Right hindlimb (tissue), 1 donor: Measurements from ENCODE around the gene RBM38.
A peak's percentile ranks its signal among the peaks of the same experiment; 100 is the strongest.

Source experiments
- DNase-seq: peaks from one replicate; pipeline ENCODE4 v3.0.0-alpha.2; 2018

RBM38 gene

GRCh38 chr20:57392512-57393271 lies 1.5 kb downstream of the RBM38 start:
- DNase-seq: no peak

GRCh38 chr20:57393321-57394120 lies 2.3 kb downstream of the RBM38 start:
- no peak for DNase-seq

- DNase-seq: no peak
Measured at GRCh38 chr20:57394121-57395082, 3.2 kb downstream of the RBM38 start.

GRCh38 chr20:57395111-57395966 lies 4.1 kb downstream of the RBM38 start:
- DNase-seq: peak; percentile 63

- DNase-seq: no peak
Measured at GRCh38 chr20:57396212-57396983, 5.2 kb downstream of the RBM38 start.

- no peak for DNase-seq
Measured at GRCh38 chr20:57396984-57397692, 5.9 kb downstream of the RBM38 start.

- no peak for DNase-seq
Measured at GRCh38 chr20:57397693-57398108, 6.5 kb downstream of the RBM38 start.

GRCh38 chr20:57398231-57398821 lies 7.1 kb downstream of the RBM38 start:
- DNase-seq: no peak

GRCh38 chr20:57398901-57399535 lies 7.8 kb downstream of the RBM38 start:
- DNase-seq: no peak

- DNase-seq: no peak
Measured at GRCh38 chr20:57399587-57400155, 8.5 kb downstream of the RBM38 start.

GRCh38 chr20:57400231-57400701 lies 9.1 kb downstream of the RBM38 start:
- no peak for DNase-seq

- no peak for DNase-seq
Measured at GRCh38 chr20:57400821-57401564, 9.8 kb downstream of the RBM38 start.

GRCh38 chr20:57401565-57401918 lies 10.3 kb downstream of the RBM38 start:
- DNase-seq: no peak

- no peak for DNase-seq
Measured at GRCh38 chr20:57402206-57403125, 11.3 kb downstream of the RBM38 start.

GRCh38 chr20:57403216-57403615 lies 12.0 kb downstream of the RBM38 start:
- DNase-seq: no peak

- DNase-seq: no peak
Measured at GRCh38 chr20:57404006-57404405, 12.8 kb downstream of the RBM38 start.

GRCh38 chr20:57404419-57405072 lies 13.3 kb downstream of the RBM38 start:
- DNase-seq: no peak
